ENCODE data around the gene WDR90. TPM values are rescaled to one million over a fixed set of nuclear protein-coding genes. Genes with fewer than 3 reads are reported as not detected.

Gene WDR90
- total and polyA plus RNA-seq, 2 of the 13 experiments (the other 11 are each of a cell fraction or from before 2014, with no cell fraction given) = 14.9 to 28.9 TPM

GRCh38 chr16:610513-611381 lies 38.4 kb upstream of the WDR90 start (continued):
- TF ChIP-seq ATF5 (CRISPR knock-in tag; IDR thresholded peaks at IDR 0.05; ENCODE audit: low read depth) (no peak), ISL2 (CRISPR knock-in tag; IDR thresholded peaks at IDR 0.05) (no peak), TBX3 (IDR thresholded peaks at IDR 0.05; ENCODE audit: borderline replicate concordance) (no peak), ELF3 (CRISPR knock-in tag; IDR thresholded peaks at IDR 0.05) (no peak), ZNF773 (CRISPR knock-in tag; IDR thresholded peaks at IDR 0.05; ENCODE audit: borderline replicate concordance) (no peak), ZNF253 (CRISPR knock-in tag; IDR thresholded peaks at IDR 0.05; ENCODE audit: borderline replicate concordance) (no peak), NCOR1 (IDR thresholded peaks at IDR 0.05; ENCODE audit: borderline replicate concordance, low read length) (no peak), YEATS4 (CRISPR knock-in tag; IDR thresholded peaks at IDR 0.05; ENCODE audit: borderline replicate concordance) (no peak), SMAD1 (CRISPR knock-in tag; IDR thresholded peaks at IDR 0.05; ENCODE audit: borderline replicate concordance, low read depth) (no peak), GPN1 (CRISPR knock-in tag; IDR thresholded peaks at IDR 0.05; ENCODE audit: borderline replicate concordance) (no peak), GFI1 (CRISPR knock-in tag; IDR thresholded peaks at IDR 0.05; ENCODE audit: borderline replicate concordance) (no peak), ZNF446 (CRISPR knock-in tag; IDR thresholded peaks at IDR 0.05) (no peak), ZUFSP (CRISPR knock-in tag; IDR thresholded peaks at IDR 0.05; ENCODE audit: borderline replicate concordance) (no peak), PBX3 (CRISPR knock-in tag; IDR thresholded peaks at IDR 0.05; ENCODE audit: borderline replicate concordance) (no peak), ZNF737 (CRISPR knock-in tag; IDR thresholded peaks at IDR 0.05; ENCODE audit: borderline replicate concordance) (no peak), ZNF33A (CRISPR knock-in tag; IDR thresholded peaks at IDR 0.05; ENCODE audit: borderline replicate concordance) (no peak), ZNF230 (CRISPR knock-in tag; IDR thresholded peaks at IDR 0.05) (no peak), KDM6A (CRISPR knock-in tag; IDR thresholded peaks at IDR 0.05; ENCODE audit: low read depth) (no peak), DR1 (CRISPR knock-in tag; IDR thresholded peaks at IDR 0.05) (no peak), RXRA (CRISPR knock-in tag; IDR thresholded peaks at IDR 0.05) (no peak)
- TF ChIP-seq, protein P1, sequence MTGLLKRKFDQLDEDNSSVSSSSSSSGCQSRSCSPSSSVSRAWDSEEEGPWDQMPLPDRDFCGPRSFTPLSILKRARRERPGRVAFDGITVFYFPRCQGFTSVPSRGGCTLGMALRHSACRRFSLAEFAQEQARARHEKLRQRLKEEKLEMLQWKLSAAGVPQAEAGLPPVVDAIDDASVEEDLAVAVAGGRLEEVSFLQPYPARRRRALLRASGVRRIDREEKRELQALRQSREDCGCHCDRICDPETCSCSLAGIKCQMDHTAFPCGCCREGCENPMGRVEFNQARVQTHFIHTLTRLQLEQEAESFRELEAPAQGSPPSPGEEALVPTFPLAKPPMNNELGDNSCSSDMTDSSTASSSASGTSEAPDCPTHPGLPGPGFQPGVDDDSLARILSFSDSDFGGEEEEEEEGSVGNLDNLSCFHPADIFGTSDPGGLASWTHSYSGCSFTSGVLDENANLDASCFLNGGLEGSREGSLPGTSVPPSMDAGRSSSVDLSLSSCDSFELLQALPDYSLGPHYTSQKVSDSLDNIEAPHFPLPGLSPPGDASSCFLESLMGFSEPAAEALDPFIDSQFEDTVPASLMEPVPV (CRISPR knock-in tag; IDR thresholded peaks at IDR 0.05) = 0 out of 2 replicates have a peak, but pooled peaks have one; percentile 43
- TF ChIP-seq, protein P2, sequence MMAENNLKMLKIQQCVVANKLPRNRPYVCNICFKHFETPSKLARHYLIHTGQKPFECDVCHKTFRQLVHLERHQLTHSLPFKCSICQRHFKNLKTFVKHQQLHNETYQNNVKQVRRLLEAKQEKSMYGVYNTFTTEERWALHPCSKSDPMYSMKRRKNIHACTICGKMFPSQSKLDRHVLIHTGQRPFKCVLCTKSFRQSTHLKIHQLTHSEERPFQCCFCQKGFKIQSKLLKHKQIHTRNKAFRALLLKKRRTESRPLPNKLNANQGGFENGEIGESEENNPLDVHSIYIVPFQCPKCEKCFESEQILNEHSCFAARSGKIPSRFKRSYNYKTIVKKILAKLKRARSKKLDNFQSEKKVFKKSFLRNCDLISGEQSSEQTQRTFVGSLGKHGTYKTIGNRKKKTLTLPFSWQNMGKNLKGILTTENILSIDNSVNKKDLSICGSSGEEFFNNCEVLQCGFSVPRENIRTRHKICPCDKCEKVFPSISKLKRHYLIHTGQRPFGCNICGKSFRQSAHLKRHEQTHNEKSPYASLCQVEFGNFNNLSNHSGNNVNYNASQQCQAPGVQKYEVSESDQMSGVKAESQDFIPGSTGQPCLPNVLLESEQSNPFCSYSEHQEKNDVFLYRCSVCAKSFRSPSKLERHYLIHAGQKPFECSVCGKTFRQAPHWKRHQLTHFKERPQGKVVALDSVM (CRISPR knock-in tag; IDR thresholded peaks at IDR 0.05) = no peak
